Body of pancreas (tissue), 4 donors: ENCODE results near the gene DTNA. TPM values are rescaled to one million over a fixed set of nuclear protein-coding genes. Genes with fewer than 3 reads are reported as not detected.

Experiments
- ATAC-seq: fragments of 150-250 bp; one replicate; pipeline ENCODE4 v1.9.1; 2016
- DNase-seq, 4 donors: peaks; one replicate each; pipeline ENCODE4 v3.0.0-alpha.2; 2019
- H3K27ac ChIP-seq, 4 donors: fragments of 200-600 bp; sonication (generic); 1 replicate in 3 of 4; 2 replicates in 1 of 4; pipeline versions ENCODE4 v1.5.1 to v1.6.1; 2016 to 2019; ENCODE audit warnings: mild to moderate bottlenecking in 1 of 4, mixed read lengths in 1 of 4, moderate library complexity in 1 of 4
- H3K27me3 ChIP-seq, 2 donors: fragments of 200-600 bp; sonication (generic); one replicate each; pipeline ENCODE4 v1.6.0; 2016; ENCODE audit warnings: mild to moderate bottlenecking in 1 of 2
- H3K36me3 ChIP-seq, 2 donors: fragments of 200-600 bp; sonication (generic); replicated peaks in 1 of 2; 2 replicates each; pipeline ENCODE4 v1.5.1; 2016; ENCODE audit warnings: low read depth in 2 of 2; ENCODE audit not compliant: insufficient read depth in 1 of 2
- H3K4me1 ChIP-seq: fragments of 200-600 bp; sonication (generic); one replicate; pipeline ENCODE4 v1.6.0; 2016
- H3K4me3 ChIP-seq, 2 donors: fragments of 200-600 bp; sonication (generic); 1 replicate in 1 of 2; 2 replicates in 1 of 2; pipeline ENCODE4 v1.5.1; 2016 to 2019
- H3K9me3 ChIP-seq, 3 donors: fragments of 200-600 bp; sonication (generic); 1 replicate in 2 of 3; 2 replicates in 1 of 3; pipeline ENCODE4 v1.5.1; 2016
- POLR2A ChIP-seq, 3 donors: fragments of 450-650 bp; IDR thresholded peaks; one replicate each; pipeline ENCODE4 v1.6.1; 2016; ENCODE audit warnings: antibody characterized with exemption in 3 of 3, mild to moderate bottlenecking in 2 of 3
- WGBS, 2 donors: methylation state at CpG; one replicate each; pipeline ENCODE4 v1.1.5; 2017; 5-methylcytosine and 5-hydroxymethylcytosine counted together
- intact Hi-C: fragments of 100-400 bp; cut with DNase I; formaldehyde crosslinking; loops from one replicate; pipeline ENCODE4 v1.15.1; 2023
- total RNA-seq, 2 donors: library from RNA; depleted of rRNA; stranded (reverse); fragments of >200 nt; gene quantifications; one replicate each; pipeline ENCODE4 v1.1.0, GENCODE V29; 2016
- TF ChIP-seq, protein P1 (sequence below), 7 experiments: fragments of 450-650 bp in 4 of 7; fragments of 200-600 bp in 3 of 7; sonication (generic) in 3 of 7; IDR thresholded peaks; one replicate each; pipeline ENCODE4 v1.5.1; 2016 to 2019; ENCODE audit warnings: antibody characterized with exemption in 7 of 7

Gene DTNA
- total RNA-seq, 2 donors from 2014 or later, result 31.0 to 32.2 TPM

DNA sequence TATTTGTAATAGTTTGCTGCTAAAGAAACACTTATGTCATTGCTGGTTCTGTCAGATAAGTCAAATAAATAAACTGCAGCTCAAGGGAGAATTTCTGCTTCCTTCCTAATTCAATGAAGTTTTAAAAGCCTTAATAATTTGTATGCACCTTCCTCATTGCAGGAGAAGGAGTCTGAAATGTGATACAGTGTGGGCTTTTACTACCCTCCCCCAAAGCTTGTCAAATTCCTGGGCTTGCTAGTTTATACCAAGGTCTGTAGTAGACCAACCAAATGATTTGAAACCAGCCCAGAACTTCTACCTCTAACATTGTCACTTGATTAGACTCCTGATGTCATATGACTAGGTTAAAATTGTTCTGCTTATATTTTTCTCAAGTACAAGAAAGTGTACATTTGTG, 131.8 kb downstream of the DTNA start:
- Histone ChIP-seq H3K4me1 (no peaks in the 10 kb centered on the region), H3K36me3 (no peaks in the 10 kb centered on the region), H3K27me3 (no peaks in the 10 kb centered on the region), H3K4me3 (no peak overlapping the region), H3K27ac (no peak overlapping the region), H3K9me3 (no peaks in the 10 kb centered on the region)
- TF ChIP-seq POLR2A (IDR thresholded peaks at IDR 0.05), result no peak
- TF ChIP-seq, protein P1, sequence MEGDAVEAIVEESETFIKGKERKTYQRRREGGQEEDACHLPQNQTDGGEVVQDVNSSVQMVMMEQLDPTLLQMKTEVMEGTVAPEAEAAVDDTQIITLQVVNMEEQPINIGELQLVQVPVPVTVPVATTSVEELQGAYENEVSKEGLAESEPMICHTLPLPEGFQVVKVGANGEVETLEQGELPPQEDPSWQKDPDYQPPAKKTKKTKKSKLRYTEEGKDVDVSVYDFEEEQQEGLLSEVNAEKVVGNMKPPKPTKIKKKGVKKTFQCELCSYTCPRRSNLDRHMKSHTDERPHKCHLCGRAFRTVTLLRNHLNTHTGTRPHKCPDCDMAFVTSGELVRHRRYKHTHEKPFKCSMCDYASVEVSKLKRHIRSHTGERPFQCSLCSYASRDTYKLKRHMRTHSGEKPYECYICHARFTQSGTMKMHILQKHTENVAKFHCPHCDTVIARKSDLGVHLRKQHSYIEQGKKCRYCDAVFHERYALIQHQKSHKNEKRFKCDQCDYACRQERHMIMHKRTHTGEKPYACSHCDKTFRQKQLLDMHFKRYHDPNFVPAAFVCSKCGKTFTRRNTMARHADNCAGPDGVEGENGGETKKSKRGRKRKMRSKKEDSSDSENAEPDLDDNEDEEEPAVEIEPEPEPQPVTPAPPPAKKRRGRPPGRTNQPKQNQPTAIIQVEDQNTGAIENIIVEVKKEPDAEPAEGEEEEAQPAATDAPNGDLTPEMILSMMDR (IDR thresholded peaks at IDR 0.05), result no peak
- ATAC-seq (no peak), DNase-seq (no peak)
- intact Hi-C loops, result no loop called here

DNA sequence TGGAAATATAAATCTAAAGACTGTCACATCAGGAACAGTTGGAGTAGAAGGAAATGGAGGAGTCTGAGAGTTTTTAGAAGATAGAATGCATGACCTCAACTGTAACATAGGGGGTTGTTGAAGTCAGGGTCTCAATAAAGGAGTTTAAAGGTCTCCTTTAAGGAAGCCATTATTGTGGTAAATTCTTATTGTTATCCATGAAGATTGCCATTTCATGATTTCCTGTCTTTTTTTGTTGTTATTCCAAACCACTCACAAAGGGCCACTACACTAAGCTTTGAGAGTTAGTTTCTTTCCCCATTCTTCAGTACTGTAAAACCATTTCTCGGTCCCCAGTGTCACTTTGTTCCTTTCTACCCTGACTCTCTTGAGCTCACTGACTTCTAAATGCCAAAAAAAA, 134.0 kb downstream of the DTNA start:
- peaks cover 0 to 4% of the 10 kb centered on the region in 2 donors for H3K36me3 ChIP-seq
- no peak overlapping the region for H3K4me3 ChIP-seq
- no peaks in the 10 kb centered on the region for H3K9me3 ChIP-seq
- DNase-seq, result no peak
- TF ChIP-seq POLR2A (IDR thresholded peaks at IDR 0.05), result no peak
- TF ChIP-seq, protein P1 (IDR thresholded peaks at IDR 0.05), result no peak
- no peaks in the 10 kb centered on the region for H3K27me3 ChIP-seq
- WGBS, 2 donors, result 89 to 94% methylated on average over 1 of the region's 1 CpG
- H3K27ac ChIP-seq, result no peak overlapping the region
- ATAC-seq, result no peak
- intact Hi-C loops, result no loop called here
- no peaks in the 10 kb centered on the region for H3K4me1 ChIP-seq

DNA sequence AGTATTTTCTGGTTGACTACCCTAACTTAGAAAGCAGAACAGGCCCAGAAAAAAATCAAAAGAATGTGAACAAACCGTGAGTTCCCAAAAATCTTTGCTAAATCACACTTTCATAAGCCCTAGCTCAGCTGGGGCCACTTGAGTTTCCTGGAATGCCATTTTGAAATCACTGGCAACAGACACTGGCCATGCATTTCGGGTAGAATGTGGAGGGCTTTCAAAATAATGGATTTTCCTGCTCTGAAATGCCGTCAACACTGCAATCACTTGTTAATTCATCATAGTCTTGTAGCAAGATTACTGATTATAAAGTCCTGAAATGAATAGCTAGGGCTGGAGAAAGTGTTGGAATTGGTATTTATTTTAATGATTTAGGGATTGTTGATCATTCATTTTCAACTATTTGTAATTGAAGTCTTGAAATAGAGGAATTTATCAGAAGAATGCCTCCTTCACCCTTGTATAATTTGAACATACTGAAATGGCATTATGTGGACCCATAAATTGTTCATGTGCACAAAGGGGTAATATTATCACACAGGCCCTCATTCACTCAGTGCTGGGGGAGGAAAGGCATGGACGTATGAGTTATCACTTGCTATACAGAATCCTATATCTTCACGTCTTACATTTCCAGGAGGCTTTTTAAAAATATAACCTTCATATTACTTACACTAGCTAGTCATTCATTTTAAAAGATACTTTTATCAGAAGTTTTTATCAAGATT, 134.8 kb downstream of the DTNA start:
- Histone ChIP-seq H3K9me3 (no peaks in the 10 kb centered on the region), H3K27ac (no peak overlapping the region), H3K4me3 (no peak overlapping the region), H3K4me1 (no peaks in the 10 kb centered on the region), H3K36me3 (peaks cover 0 to 4% of the 10 kb centered on the region in 2 donors), H3K27me3 (no peaks in the 10 kb centered on the region)
- DNase-seq, result no peak
- 75 to 78% methylated on average over 5 of the region's 5 CpGs for WGBS, 2 donors
- intact Hi-C loops, result no loop called here
- no peak for ATAC-seq
- TF ChIP-seq, protein P1 (IDR thresholded peaks at IDR 0.05), result no peak
- TF ChIP-seq POLR2A (IDR thresholded peaks at IDR 0.05), result no peak

DNA sequence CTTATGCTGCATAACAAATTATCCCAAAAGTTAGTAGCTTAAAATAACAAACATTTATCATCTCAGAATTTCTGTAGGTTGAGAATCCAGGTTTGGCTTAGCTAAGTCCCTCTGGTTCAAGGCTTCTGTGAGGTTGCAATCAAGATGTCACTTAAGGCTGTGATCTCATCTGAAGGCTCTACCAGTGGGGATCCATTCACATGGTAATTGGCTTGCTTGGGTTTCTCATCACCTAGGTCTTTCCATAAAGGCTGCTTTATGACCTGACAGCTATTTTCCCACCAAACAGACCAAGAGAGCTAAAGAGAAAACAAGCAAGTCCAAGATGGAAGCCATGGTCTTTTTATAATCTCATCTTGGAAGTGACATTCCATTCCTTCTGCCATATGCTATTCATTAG, 137.3 kb downstream of the DTNA start:
- no peak overlapping the region for H3K4me3 ChIP-seq
- TF ChIP-seq, protein P1 (IDR thresholded peaks at IDR 0.05), result no peak
- no peak for TF ChIP-seq POLR2A (IDR thresholded peaks at IDR 0.05)
- peaks cover 0 to 6% of the 10 kb centered on the region in 2 donors for H3K36me3 ChIP-seq
- ATAC-seq (no peak), DNase-seq (no peak)
- intact Hi-C loops, result no loop called here
- no peaks in the 10 kb centered on the region for H3K9me3 ChIP-seq
- H3K27me3 ChIP-seq, result no peaks in the 10 kb centered on the region
- H3K4me1 ChIP-seq, result no peaks in the 10 kb centered on the region
- no peak overlapping the region for H3K27ac ChIP-seq

DNA sequence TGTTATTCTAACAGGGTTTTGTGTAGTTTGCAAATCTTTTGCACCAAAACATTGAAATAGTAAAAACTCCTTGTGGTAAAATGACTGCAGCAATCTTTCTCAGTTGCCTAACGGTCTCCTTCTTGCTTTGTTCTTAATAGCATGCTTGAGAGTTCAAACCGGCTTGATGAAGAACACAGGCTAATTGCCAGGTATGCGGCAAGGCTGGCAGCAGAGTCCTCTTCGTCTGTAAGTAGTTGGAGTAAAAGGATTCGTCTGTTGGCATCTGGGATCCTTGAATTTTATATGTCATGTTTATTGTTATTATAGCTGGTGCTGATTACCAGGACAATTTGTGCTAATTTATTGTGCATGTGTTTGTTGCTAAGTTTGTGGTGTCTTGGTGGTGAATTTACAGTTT, 138.1 kb downstream of the DTNA start:
- no peak for DNase-seq
- Histone ChIP-seq H3K27ac (no peak overlapping the region), H3K4me3 (no peak overlapping the region), H3K4me1 (no peaks in the 10 kb centered on the region), H3K36me3 (peaks cover 0 to 9% of the 10 kb centered on the region in 2 donors), H3K9me3 (no peaks in the 10 kb centered on the region), H3K27me3 (no peaks in the 10 kb centered on the region)
- intact Hi-C loops, result no loop called here
- TF ChIP-seq, protein P1 (IDR thresholded peaks at IDR 0.05), result no peak
- no peak for TF ChIP-seq POLR2A (IDR thresholded peaks at IDR 0.05)
- ATAC-seq, result no peak
- 88 to 93% methylated on average over 5 of the region's 5 CpGs for WGBS, 2 donors
